Activated T-helper 1 cell treated with Interleukin-2 at 50 U/mL for 16 hours (primary cell): ENCODE data around the gene RNF180.
"Not testable (repeated sequence)": the region's sequence is repeated elsewhere in the genome, so short reads cannot be mapped to it uniquely, and the experiment has no call there.

Experiments used
- DNase-seq: peaks from one replicate; pipeline ENCODE4 v3.0.0-alpha.2; 2020; ENCODE audit warnings: low read depth

Gene RNF180

DNA sequence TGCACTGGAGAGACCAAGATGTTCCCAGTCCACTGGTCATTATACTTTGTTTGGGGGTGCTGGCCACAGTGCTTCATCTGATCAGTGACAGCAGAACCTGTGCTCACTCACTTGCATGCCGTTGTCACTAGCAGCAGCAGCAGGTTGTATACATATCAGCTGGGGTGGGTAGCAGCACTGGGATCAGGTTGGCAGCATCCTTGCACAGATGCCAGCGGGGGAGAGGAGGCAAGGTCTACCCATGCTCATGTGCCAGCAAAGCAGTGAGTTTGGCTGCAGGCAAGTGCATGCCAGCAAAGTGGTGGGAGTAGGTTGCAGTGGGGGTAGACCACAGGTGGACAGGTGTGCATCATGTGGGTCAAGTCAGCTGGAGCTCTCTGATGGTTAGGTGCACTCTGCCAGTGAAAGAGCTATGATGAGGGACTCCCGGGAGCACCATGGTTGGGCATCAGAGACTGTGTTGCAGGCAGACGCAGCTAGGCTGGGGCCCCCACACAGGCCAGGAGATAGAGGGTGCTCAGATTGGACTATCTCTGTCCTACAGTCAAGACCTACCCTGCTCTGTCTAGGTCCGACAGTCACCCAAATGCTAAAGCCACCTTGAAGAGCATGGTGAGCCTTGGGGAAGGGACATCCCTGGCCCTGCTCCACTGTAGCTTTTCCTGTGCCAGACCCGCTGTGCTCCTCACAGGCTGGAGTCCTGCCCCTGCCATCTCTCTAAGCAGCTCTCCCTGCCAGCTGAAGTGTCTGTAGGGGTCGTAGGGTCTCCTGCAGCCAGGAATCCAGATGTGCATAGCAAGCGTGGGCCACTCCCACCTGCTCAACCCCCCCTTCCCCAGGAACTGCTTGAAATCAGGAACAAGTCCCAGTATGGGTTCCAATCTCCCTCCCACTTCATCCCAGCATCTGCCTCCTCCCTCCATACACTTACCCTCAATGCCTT, 119.8 kb downstream of the RNF180 start:
- no peak for DNase-seq

DNA sequence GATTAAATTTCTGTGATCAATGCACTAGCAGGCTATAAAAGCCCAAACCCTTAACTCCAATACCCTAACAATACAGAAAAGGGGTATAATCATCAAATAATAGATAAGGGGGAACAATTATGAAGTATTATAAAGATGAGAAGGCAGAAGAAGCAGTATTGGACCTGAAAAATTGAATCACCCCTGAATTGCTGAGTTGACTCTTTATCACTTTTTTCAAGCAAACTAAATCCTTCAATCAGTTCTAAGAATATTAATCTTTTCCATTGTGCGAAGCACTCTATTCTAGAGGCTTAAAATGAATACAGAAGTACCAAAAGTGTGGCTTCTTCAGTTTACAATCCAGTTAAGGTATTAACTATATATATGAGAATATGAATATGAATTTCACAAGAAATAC, 120.7 kb downstream of the RNF180 start:
- DNase-seq = no peak

DNA sequence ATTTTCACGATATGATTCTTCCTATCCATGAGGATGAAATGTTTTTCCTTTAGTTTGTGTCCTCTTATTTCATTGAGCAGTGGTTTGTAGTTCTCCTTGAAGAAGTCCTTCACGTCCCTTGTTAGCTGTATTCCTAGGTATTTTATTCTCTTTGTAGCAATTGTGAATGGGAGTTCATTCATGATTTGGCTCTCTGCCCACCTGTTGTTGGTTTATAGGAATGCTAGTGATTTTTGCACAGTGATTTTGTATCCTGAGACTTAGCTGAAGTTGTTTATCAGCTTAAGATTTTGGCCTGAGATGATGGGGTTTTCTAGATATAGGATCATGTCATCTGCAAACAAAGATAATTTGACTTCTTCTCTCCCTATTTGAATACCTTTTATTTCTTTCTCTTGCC, 122.9 kb downstream of the RNF180 start:
- not testable (repeated sequence) for DNase-seq

DNA sequence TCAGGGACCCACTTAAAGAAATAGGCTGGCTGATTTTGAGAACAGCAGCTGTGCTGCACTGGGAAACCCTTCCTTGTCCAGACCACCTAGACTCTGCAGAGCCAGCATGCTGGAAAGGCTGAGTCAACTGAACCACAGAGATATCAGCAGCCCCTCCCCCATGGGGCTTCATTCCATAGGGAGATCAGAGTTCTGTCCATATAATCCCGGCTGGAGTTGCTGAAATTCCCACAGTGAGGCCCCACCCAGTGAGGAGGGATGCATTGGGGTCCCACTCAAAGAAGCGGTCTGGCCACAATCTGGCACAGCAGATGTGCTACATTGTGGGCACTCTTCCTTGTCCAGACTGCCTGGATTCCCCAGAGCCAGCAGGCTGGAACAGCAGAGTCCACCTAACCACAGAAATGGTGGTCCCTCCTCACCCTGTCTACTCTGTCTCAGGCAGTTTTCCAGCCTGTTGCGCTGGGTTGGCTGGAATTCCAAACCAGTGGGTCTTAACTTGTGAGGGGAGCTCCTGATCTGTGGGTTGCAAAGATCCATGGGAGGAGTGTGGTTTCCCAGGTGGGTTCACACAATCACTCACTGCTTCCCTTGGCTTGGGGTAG, 127.1 kb downstream of the RNF180 start:
- no peak for DNase-seq

DNA sequence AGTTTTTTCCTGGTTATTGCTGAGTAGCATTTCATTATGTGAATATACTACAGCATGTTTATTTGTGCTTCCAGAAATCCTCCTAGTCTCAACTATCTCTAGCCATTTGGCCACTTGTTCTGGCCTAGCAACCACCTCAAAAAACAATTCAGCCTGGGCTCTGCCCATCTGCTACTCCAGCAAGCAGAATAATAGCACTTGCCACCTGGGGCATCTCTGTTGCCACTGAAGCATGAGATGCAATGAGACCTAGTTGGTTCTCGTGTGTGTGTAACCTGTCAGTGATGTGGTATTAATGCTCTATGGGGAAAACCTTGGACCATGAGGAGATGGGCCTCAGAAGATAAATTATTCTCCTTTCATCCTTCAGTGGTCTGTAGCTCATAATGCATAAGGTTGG, 129.5 kb downstream of the RNF180 start:
- no peak for DNase-seq

DNA sequence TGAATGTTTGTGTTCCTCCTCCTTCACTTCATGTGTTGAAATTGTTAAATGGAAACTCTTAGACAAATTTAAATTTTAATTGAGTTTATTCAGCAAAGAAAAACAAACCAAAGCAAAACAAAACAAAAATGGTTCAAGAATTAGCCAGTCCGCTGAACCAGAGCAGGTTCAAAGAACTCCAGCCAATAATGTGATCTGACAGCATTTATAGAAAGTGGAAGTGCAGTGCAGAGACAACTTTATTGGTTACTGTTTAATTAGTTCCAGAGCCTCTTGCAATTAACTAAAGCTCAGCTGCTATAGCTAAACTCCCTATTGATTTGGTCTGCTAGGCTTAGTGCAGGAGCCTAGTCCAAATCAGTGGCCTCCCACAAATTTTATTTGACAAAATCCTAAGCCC, 132.9 kb downstream of the RNF180 start:
- DNase-seq = no peak

DNA sequence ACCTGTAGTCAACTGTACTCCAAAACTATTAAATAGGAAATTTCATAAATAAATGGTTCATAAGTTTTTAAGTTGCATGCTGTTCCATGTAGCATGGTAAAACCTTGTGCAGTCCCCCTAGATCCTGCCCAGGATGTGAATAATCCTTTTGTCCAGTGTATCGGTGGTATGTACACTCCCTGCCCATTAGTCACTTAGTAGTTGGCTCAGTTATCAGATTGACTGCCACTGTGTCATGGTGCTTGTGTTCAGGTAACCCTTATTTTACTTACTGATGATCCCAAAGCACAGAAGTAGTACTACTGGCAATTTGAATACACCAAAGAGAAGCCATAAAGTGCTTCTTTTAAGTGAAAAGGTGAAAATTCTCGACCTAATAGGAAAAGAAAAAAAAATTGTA, 134.2 kb downstream of the RNF180 start:
- no peak for DNase-seq

DNA sequence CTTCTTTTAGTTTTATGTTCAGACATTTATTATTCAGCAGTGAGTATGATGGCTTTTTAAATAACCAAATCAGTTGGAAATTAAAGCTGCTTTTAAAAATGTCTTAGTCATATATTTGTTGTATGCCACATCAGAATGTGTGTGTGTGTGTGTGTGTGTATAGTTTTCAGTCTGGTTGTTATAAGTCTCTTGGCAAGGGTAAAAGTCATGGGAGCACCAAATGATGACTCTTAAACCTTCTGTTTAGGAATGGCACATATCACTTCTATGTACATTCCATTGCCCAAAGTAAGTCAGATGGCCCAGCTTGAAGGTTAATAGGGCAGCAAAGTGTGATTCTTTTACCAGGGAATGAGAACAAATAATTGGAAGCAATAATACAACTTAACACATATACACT, 135.9 kb downstream of the RNF180 start:
- DNase-seq = no peak

DNA sequence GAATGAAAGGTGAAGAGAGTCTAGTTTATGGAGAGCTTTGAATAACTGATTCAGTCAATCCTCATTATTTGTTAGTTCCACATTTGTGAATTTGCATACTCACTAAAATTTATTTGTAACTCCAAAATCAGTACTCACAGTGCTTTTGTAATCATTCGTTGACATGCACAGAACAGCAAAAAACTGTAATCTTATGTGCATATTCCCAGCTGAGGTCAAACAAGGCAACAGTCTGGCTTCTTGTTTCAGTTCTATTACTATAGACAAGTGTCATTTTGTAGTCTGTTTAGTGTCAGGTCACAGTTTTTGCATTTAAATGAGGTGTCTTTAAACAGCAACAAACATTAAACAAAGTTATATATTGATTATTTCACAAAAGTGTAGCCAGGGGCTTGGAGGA, 142.5 kb downstream of the RNF180 start:
- DNase-seq = no peak

DNA sequence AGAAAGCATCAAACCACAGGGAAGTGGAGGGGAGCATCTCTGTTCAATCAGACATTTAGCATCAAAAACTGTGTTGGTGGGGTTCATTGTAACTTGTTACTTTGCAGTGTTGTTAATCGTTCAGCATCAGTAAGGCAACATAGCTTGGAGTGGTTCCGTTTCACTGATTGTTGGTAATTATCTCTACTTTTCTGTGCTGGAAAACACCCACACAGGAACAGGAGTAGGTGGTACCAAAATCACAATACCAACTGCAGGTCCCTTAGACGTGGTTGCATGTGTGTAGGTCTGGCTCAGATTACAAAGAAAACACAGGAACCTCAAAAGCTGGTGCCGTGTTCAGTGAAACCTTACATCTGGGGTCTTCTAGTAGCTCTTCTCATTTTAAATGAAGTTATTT, 146.8 kb downstream of the RNF180 start:
- DNase-seq = no peak

DNA sequence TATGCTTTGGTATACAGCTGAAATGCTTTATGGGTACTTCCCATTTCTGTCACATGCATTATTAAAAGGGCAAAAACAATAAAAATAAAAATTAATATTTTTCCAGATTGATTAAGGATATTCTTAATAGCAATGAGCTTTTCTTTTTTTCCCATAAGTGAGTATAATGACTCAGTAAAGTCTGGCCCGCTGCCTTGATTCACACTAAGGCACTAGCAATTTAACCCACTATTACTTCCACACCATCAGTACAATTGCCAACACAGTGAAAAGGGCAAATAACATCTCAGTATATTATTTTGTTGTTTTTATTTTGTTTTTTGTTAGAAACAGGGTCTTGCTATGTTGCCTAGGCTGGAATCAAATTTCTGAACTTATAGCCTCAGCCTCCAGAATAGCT, 150.1 kb downstream of the RNF180 start:
- no peak for DNase-seq

DNA sequence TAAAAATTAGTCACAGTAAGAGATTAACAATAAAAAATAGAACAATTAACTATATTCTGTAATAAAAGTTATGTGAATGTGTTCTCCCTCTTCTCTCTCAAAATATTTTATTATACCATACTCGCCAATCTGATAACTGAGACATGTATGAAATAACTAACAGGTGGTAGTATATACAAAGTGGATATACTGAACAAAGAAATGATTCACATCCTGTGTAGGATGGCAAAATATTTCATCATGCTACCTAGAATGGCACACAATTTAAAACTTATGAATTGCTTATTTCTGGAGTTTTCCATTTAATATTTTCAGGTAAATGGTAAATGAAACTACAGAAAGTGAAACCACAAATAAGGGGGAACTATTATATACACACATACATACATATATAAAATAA, 152.5 kb downstream of the RNF180 start:
- no peak for DNase-seq

DNA sequence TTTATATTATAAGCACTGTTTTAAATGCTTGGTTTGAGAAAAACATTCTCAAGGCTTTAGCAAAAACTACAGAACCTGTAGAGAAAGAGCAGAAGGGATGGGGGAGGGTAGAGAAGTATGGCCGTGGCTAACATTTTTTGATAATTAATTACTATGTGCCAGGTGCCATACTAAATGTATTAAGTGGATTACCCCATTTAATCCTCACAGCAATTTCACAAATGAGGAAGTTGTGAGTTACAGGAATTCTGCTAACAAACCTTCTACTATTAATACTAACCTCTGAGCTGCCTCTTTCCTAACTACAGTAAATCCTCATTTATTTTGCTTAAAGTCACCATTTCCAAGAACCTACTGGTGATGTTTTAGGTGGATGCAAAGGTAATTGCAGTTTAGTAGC, 157.9 kb downstream of the RNF180 start:
- DNase-seq = no peak

DNA sequence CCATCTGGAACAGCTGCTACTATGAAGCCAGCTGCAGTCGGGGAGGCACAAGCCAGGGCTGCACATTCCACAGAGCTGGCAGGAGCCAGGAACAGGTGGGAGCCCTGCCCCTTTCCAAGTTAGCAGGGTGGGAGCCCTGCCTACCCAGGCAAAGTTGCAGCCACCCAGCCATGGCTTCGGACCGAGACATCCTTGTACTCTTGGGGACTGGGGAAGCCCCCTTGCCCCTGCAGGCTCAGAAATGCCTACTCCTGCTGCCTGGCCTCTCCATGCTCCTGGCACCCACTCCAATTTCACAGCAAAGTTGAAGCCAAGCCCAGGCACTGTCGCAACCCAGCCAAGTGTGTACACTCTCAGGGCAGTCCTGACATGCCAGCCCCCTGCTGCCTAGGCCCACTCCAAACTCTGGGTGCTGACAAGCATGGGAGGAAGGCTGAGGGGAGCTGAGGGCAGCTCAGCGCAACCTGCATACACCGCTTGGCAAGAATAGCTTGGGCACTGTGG, 165.1 kb downstream of the RNF180 start:
- DNase-seq = no peak

DNA sequence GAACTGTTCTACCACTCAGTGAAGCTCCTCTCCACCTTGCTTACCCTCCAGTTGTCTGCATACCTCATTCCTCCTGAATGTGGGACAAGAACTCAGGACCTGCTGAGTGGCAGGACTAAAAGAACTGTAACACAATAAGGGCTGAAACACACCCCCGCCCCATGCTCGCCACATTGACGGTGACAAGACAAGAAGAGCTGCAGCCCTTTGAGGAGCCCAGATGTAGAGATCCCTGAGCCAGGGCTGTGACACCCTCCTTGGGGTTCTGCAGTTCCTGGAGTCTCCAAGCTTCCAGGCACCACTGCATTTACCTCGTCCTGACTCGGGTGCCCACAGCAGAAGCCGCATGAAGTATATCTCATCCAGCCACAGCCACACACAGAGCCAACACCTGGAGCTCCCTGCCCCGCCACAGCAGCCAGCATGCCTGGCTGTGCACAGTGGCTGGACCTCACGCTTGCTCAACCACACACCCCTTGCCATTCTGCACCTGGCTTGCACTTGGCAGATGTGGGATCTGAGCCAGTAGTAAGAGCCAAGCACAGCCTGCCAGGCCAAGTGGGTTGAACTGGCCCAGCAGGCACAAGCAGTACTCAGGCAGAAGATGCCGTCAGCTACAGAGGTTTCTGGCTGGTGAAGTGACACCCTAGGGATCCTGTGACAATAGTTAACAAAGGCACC, 166.1 kb downstream of the RNF180 start:
- no peak for DNase-seq

DNA sequence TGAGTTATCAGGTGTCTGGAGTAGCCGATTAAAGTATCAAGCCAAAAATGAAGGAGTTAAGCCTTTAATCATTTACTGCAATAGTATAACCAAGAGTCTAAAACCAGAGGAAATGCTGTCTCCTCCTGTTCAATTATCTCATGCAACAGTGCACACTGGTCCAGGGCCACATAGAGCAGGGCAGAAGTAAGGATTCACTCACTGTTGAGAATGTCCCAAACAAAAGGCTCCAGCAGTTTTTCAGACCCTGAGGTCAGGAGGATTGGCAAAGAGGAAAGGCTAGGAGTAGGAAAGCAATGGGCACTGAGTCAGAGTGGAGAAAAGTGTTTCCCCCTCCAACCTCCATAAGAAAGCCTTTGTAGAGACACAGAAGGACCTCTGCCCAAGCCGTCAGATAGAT, 168.2 kb downstream of the RNF180 start:
- DNase-seq = no peak

DNA sequence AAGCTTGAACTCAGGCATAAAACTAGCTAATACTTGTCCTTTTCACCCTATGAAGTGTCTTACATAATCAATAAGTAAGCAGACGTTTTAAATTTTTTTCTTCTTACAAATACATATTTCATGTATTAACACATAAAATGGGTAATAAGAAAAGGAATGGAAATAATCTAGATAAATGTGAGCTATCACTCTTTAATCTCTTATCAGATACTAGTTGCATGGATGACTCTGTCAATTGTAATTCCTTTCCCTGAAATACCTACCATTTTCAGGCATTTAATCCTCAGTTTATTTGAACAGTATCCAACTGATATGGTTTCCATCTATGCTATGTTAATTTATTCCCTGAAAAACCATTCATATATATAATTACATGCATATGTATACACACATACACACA, 174.1 kb downstream of the RNF180 start:
- DNase-seq = no peak

DNA sequence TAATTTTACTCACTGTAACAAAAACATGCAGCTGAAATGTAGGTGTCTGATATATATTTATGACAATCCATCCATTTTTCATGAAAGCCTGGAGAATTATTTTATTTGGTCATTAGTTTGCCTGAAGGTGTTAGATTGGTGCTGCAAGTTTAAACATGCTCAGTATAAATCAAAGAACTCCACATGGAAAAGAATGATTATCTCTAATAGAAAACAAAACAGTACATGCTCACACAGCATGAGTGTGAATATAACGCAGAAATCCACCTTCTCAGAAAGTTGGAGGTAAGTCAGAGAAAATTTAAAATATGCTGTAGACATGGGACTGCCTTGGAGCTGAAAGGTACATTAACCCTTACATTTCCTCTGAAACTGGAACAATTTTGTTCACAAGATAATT, 174.7 kb downstream of the RNF180 start:
- DNase-seq = no peak

DNA sequence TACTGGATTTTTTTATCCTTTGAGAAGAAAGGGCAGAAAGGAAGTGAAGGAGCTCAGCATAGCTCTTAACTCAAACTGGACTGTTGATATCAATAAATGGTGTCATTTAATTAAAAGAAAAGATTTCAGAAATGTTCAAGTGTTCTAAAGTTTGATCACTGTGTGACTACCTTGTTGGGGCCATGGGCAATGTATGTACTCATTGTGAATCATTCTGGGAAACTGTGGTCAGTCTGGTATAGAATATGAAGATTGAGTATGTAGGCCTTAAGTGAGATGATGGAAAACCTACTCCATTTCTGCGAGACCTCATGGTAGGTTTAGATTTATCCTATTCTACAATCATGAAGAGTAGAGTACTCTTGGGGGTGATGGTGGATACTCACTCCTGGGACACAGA, 175.7 kb downstream of the RNF180 start:
- DNase-seq = no peak

DNA sequence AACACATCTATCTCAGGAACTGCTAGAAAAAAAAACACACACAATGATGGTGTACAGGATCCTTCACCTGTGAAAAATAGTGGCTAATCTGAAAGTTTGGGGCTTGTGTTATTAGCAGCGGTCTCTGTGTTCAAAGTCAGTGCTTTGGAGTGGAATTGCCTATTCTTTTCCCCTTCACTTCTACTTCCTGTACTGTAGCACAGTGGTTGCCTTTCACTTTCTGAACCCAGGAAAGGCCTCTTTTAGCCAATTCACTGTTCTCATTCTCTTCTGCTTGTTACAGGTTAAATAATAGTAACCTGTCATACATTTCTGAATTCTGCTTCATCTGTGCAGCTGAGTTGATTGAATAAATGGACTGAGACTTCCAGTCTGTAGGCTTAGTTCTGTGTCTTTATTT, 178.9 kb downstream of the RNF180 start:
- DNase-seq = no peak

DNA sequence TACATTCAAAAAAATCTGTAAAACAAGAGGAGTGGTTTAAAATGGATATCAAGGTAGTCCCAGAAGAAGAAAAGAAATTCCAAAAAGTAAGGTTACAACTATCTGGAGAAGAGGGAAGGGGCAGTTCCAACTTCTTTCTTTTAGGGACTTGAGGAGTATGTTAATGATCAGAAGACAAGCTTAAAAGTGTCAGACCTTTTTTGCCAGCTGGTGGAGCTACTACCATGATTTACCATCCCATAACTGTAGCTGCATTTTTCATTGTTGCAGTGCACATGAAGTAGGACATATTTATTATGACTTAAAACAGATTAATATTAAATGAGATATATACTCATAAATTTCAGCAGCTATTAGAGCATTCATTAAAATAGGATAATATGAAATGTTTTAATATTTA, 181.7 kb downstream of the RNF180 start:
- DNase-seq = no peak

DNA sequence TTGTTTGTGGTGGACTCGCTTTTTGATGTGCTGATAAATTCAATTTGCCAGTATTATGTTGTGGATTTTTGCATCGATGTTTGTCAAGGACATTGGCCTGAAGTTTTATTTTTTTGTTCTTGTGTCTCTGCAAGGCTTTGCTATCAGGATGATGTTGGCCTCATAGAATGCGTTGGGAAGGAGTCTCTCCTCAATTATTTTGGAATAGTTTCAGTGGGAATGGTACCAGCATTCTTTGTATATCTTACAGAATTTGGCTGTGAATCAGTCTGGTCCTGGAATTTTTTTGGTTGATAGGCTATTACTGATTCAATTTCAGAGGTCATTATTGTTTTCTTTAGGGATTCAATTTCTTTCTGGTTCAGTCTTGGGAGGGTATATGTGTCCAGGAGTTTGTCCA, 198.8 kb downstream of the RNF180 start:
- DNase-seq = no peak

DNA sequence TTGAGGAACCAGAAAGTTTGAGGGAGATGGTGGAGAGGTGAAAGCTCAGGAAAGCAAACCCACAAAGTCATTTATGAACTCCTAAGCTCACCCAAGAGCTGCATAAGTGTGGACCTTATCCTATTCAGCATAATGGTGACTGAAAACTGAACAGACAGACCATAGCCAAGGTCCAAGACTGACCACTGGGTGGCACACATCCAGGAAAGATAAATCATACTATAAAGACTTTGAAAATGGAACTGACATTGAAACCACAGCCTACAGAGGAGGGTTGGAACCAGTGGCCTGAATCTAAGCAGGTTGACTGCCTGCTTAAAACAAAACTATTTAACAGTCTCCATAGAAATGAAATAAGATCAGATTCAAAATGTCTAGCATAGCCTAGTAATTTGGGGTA, 219.1 kb downstream of the RNF180 start:
- DNase-seq = no peak
